ENCODE results near the gene NFASC.

DNA sequence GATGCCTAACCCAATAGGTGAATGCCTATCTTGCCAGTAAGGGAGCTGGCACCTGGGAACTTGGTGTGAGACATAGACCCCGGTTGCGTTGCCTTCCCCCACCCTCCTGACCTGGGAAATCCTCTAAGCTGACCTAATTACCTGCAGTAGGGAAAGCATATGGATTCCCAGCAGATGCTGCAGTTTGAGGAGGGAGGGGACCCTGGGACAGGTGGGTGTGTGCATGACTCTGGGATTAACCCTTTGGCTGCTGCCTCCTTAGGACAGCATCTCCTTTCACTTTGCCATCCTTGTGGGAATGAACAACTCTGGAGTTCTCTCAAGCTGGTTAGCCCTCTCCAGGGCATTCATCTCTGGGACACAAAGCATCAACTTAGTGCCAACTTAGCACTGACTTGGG lies 16.4 kb upstream of the NFASC start:
- TF ChIP-seq CTCF (IDR thresholded peaks at IDR 0.05; ENCODE audit: low read length), result no peak
- TF ChIP-seq EZH2phosphoT487 (IDR thresholded peaks at IDR 0.05; ENCODE audit: low read length), result no peak
- TF ChIP-seq EZH2 (optimal IDR thresholded peaks at IDR 0.05; ENCODE audit: low read depth, low read length), result no peak

Measured in MM.1S (cell line).